GM21723 (cell line): ENCODE measurements around the gene FLAD1.
A peak's percentile ranks its signal among the peaks of the same experiment; 100 is the strongest.
"Not testable (repeated sequence)": the region's sequence is repeated elsewhere in the genome, so short reads cannot be mapped to it uniquely, and the experiment has no call there.

Source experiments
- ATAC-seq: cut with Tn5 transposase; IDR thresholded peaks from one replicate; pipeline ENCODE4 v1.9.1; 2021; ENCODE audit warnings: mild to moderate bottlenecking, moderate library complexity; ENCODE audit not compliant: unreplicated experiment

The FLAD1 gene

GRCh38 chr1:154988058-154988954 is 5.2 kb downstream of the FLAD1 start:
- ATAC-seq = no peak

- ATAC-seq = no peak
These were observed 6.2 kb downstream of the FLAD1 start for GRCh38 chr1:154989195-154989860.

GRCh38 chr1:154990276-154990675 is 7.1 kb downstream of the FLAD1 start:
- ATAC-seq = no peak

- no peak for ATAC-seq
These were observed 9.8 kb downstream of the FLAD1 start for GRCh38 chr1:154992721-154993571.

- ATAC-seq = no peak
These were observed 10.6 kb downstream of the FLAD1 start, which contains the start of gene LENEP for GRCh38 chr1:154993572-154994268. LENEP (plus strand) TSS chr1:154993586; CDS start chr1:154993608, 22 bp downstream.

GRCh38 chr1:154994269-154994587 is 11.1 kb downstream of the FLAD1 start:
- ATAC-seq = no peak

- ATAC-seq = no peak
These were observed 11.4 kb downstream of the FLAD1 start for GRCh38 chr1:154994591-154994990.

- not testable (repeated sequence) for ATAC-seq
These were observed 12.3 kb downstream of the FLAD1 start for GRCh38 chr1:154995301-154995983.

- no peak for ATAC-seq
These were observed 14.0 kb downstream of the FLAD1 start for GRCh38 chr1:154996966-154997701.

GRCh38 chr1:154998201-154998780 is 15.1 kb downstream of the FLAD1 start:
- no peak for ATAC-seq

- no peak for ATAC-seq
These were observed 15.8 kb downstream of the FLAD1 start for GRCh38 chr1:154998818-154999570.

- ATAC-seq = no peak
These were observed 16.6 kb downstream of the FLAD1 start for GRCh38 chr1:154999571-155000410.

- no peak for ATAC-seq
These were observed 17.2 kb downstream of the FLAD1 start for GRCh38 chr1:155000411-155000725.

GRCh38 chr1:155000726-155001424 is 17.7 kb downstream of the FLAD1 start:
- peak; percentile 40 for ATAC-seq

GRCh38 chr1:155001425-155001674 is 18.2 kb downstream of the FLAD1 start:
- no peak for ATAC-seq

- peak; percentile 46 for ATAC-seq
These were observed 18.7 kb downstream of the FLAD1 start for GRCh38 chr1:155001675-155002463.
